ENCODE measurements around the gene HSD17B14. TPM values are rescaled to one million over a fixed set of nuclear protein-coding genes. Genes with fewer than 3 reads are reported as not detected.

Gene HSD17B14
- total RNA-seq, 4 donors from 2014 or later = 3.5 to 15.1 (median 5.4) TPM

- intact Hi-C loops (cut with DNase I; ENCODE audit: low total_unique reads) = no loop called here
- Histone ChIP-seq H3K4me1 (peaks cover 4 to 40% (median 32%) of the 10 kb centered on the region in 4 donors), H3K36me3 (no peaks in the 10 kb centered on the region), H3K27ac (peak overlapping the region; percentile 66 to 76 (median 75)), H3K4me3 (peak overlapping the region in 2 of 4 donors; percentile 11 to 22), H3K9me3 (no peaks in the 10 kb centered on the region), H3K27me3 (no peaks in the 10 kb centered on the region)
- 49% methylated on average over 16 of the region's 17 CpGs; no CpG with 5 or more reads in 1 of the 2 donors for WGBS, 2 donors (ENCODE audit: low coverage in 1 of 2)
- in situ Hi-C loops (cut with MboI; ENCODE audit: low pct_ligation_motif_present in 1 of 4, low pct_unique_long_range_greater_than_20kb in 1 of 4, low sequenced_read_pairs in 3 of 4) = no loop called here
- peak; percentile 68 for DNase-seq
- TF ChIP-seq CTCF (IDR thresholded peaks at IDR 0.05) (no peak), EP300 (IDR thresholded peaks at IDR 0.05; ENCODE audit: low read depth) (no peak), POLR2A (IDR thresholded peaks at IDR 0.05) (peak; percentile 64), POLR2AphosphoS5 (IDR thresholded peaks at IDR 0.05) (peak; percentile 54 to 78 (median 72))
These were observed 29.3 kb downstream of the HSD17B14 start for GRCh38 chr19:48806818-48807589.

GRCh38 chr19:48806518-48806817 is 29.8 kb downstream of the HSD17B14 start:
- no peaks in the 10 kb centered on the region for H3K36me3 ChIP-seq
- DNase-seq = no peak
- intact Hi-C loops (cut with DNase I; ENCODE audit: low total_unique reads) (no loop called here), in situ Hi-C loops (cut with MboI; ENCODE audit: low pct_ligation_motif_present in 1 of 4, low pct_unique_long_range_greater_than_20kb in 1 of 4, low sequenced_read_pairs in 3 of 4) (no loop called here)
- WGBS, 2 donors (ENCODE audit: low coverage in 1 of 2) = 79% methylated on average over 5 of the region's 5 CpGs; no CpG with 5 or more reads in 1 of the 2 donors
- H3K9me3 ChIP-seq = no peaks in the 10 kb centered on the region
- peaks cover 0 to 40% (median 29%) of the 10 kb centered on the region in 4 donors for H3K4me1 ChIP-seq
- peak overlapping the region in 2 of 4 donors; percentile 76 for H3K27ac ChIP-seq
- H3K27me3 ChIP-seq = no peaks in the 10 kb centered on the region
- no peak overlapping the region for H3K4me3 ChIP-seq
- TF ChIP-seq EP300 (IDR thresholded peaks at IDR 0.05; ENCODE audit: low read depth) = no peak
- TF ChIP-seq POLR2A (IDR thresholded peaks at IDR 0.05) = no peak
- TF ChIP-seq CTCF (IDR thresholded peaks at IDR 0.05) = no peak
- no peak for TF ChIP-seq POLR2AphosphoS5 (IDR thresholded peaks at IDR 0.05)

GRCh38 chr19:48805452-48805851 is 30.8 kb downstream of the HSD17B14 start:
- no peak overlapping the region for H3K4me3 ChIP-seq
- 95% methylated on average over 9 of the region's 15 CpGs; no CpG with 5 or more reads in 1 of the 2 donors for WGBS, 2 donors (ENCODE audit: low coverage in 1 of 2)
- no peaks in the 10 kb centered on the region for H3K27me3 ChIP-seq
- no peaks in the 10 kb centered on the region for H3K36me3 ChIP-seq
- in situ Hi-C loops (cut with MboI; ENCODE audit: low pct_ligation_motif_present in 1 of 4, low pct_unique_long_range_greater_than_20kb in 1 of 4, low sequenced_read_pairs in 3 of 4) = no loop called here
- H3K9me3 ChIP-seq = no peaks in the 10 kb centered on the region
- TF ChIP-seq EP300 (IDR thresholded peaks at IDR 0.05; ENCODE audit: low read depth) (no peak), POLR2AphosphoS5 (IDR thresholded peaks at IDR 0.05) (no peak), POLR2A (IDR thresholded peaks at IDR 0.05) (no peak)
- intact Hi-C loops (cut with DNase I; ENCODE audit: low total_unique reads) = no loop called here
- H3K4me1 ChIP-seq = peaks cover 0 to 39% (median 28%) of the 10 kb centered on the region in 4 donors
- no peak for DNase-seq
- no peak overlapping the region for H3K27ac ChIP-seq

GRCh38 chr19:48804496-48804895 is 31.8 kb downstream of the HSD17B14 start:
- H3K4me3 ChIP-seq = no peak overlapping the region
- WGBS, 2 donors (ENCODE audit: low coverage in 1 of 2) = 83 to 86% methylated on average over 7 to 8 of the region's 8 CpGs
- intact Hi-C loops (cut with DNase I; ENCODE audit: low total_unique reads) (no loop called here), in situ Hi-C loops (cut with MboI; ENCODE audit: low pct_ligation_motif_present in 1 of 4, low pct_unique_long_range_greater_than_20kb in 1 of 4, low sequenced_read_pairs in 3 of 4) (no loop called here)
- no peak for DNase-seq
- peaks cover 0 to 29% (median 19%) of the 10 kb centered on the region in 4 donors for H3K4me1 ChIP-seq
- H3K27ac ChIP-seq = no peak overlapping the region
- no peaks in the 10 kb centered on the region for H3K9me3 ChIP-seq
- no peaks in the 10 kb centered on the region for H3K27me3 ChIP-seq
- TF ChIP-seq CTCF (IDR thresholded peaks at IDR 0.05) = no peak
- no peak for TF ChIP-seq POLR2A (IDR thresholded peaks at IDR 0.05)
- TF ChIP-seq EP300 (IDR thresholded peaks at IDR 0.05; ENCODE audit: low read depth) = no peak
- no peak for TF ChIP-seq POLR2AphosphoS5 (IDR thresholded peaks at IDR 0.05)
- H3K36me3 ChIP-seq = no peaks in the 10 kb centered on the region

Measured in transverse colon (tissue), 4 donors.